ENCODE measurements around the gene ZMYND15.

GRCh38 chr17:4772235-4772613, 32.6 kb downstream of the ZMYND15 start:
- no peak for TF ChIP-seq CTCF (IDR thresholded peaks at IDR 0.05; ENCODE audit: low read depth, low read length, poor library complexity, severe bottlenecking)
- no peak for TF ChIP-seq EZH2phosphoT487 (IDR thresholded peaks at IDR 0.05; ENCODE audit: borderline replicate concordance, low read length)

Data from DOHH2 (cell line).